Measurements from ENCODE around the gene HBD.

HBD gene

GRCh38 chr11:5234381-5234834 lies at the start of gene HBD:
HBD (minus strand) TSS chr11:5234483; CDS start chr11:5234433, 50 bp downstream.
- Histone ChIP-seq H3K9me3 (ENCODE audit: control insufficient read depth, insufficient read depth, low read depth, low read length) (no peaks in the 10 kb centered on the region), H3K36me3 (ENCODE audit: control insufficient read depth in 2 of 2, insufficient read depth in 1 of 2, low read length in 2 of 2) (no peaks in the 10 kb centered on the region), H3K4me3 (ENCODE audit: low read depth, low read length) (no peak within 1 kb of the TSS), H3K27ac (ENCODE audit: extremely low read depth, low read depth, low read length) (no peak within 1 kb of the TSS), H3K4me1 (ENCODE audit: control insufficient read depth, insufficient read depth, low read length) (no peaks in the 10 kb centered on the region)
- ChIA-PET CTCF (no interaction called here), POLR2A (no interaction called here)
- no peak for TF ChIP-seq ZNF580 (tag by site-specific recombination; IDR thresholded peaks at IDR 0.05)
- no peak for TF ChIP-seq REST (tag by site-specific recombination; IDR thresholded peaks at IDR 0.05)
- TF ChIP-seq KLF17 (tag by site-specific recombination; IDR thresholded peaks at IDR 0.05), result no peak
- no peak for TF ChIP-seq ZNF670 (tag by site-specific recombination; IDR thresholded peaks at IDR 0.05; ENCODE audit: low read depth)
- no peak for TF ChIP-seq MYNN (tag by site-specific recombination; IDR thresholded peaks at IDR 0.05; ENCODE audit: borderline replicate concordance)
- TF ChIP-seq ZNF654 (tag by site-specific recombination; IDR thresholded peaks at IDR 0.05; ENCODE audit: low read depth), result no peak
- no peak for TF ChIP-seq ZFP41 (tag by site-specific recombination; IDR thresholded peaks at IDR 0.05; ENCODE audit: borderline replicate concordance)
- no peak for TF ChIP-seq ZNF16 (tag by site-specific recombination; IDR thresholded peaks at IDR 0.05; ENCODE audit: low read depth)
- TF ChIP-seq ATF2 (tag by site-specific recombination; IDR thresholded peaks at IDR 0.05; ENCODE audit: low read depth), result no peak
- no peak for TF ChIP-seq FEZF1 (tag by site-specific recombination; IDR thresholded peaks at IDR 0.05)

- CTCF ChIA-PET, result no interaction called here
- Histone ChIP-seq H3K36me3 (ENCODE audit: control insufficient read depth in 2 of 2, insufficient read depth in 1 of 2, low read length in 2 of 2) (no peaks in the 10 kb centered on the region), H3K9me3 (ENCODE audit: control insufficient read depth, insufficient read depth, low read depth, low read length) (no peaks in the 10 kb centered on the region), H3K27ac (ENCODE audit: extremely low read depth, low read depth, low read length) (no peak overlapping the region), H3K4me3 (ENCODE audit: low read depth, low read length) (no peak overlapping the region), H3K4me1 (ENCODE audit: control insufficient read depth, insufficient read depth, low read length) (no peaks in the 10 kb centered on the region)
- POLR2A ChIA-PET, result no interaction called here
- TF ChIP-seq SP3 (tag by site-specific recombination; IDR thresholded peaks at IDR 0.05) (no peak), ZNF48 (tag by site-specific recombination; IDR thresholded peaks at IDR 0.05) (no peak), ZNF398 (tag by site-specific recombination; IDR thresholded peaks at IDR 0.05) (no peak), ZNF175 (tag by site-specific recombination; IDR thresholded peaks at IDR 0.05) (no peak), ZNF449 (tag by site-specific recombination; IDR thresholded peaks at IDR 0.05) (no peak), ZNF521 (tag by site-specific recombination; IDR thresholded peaks at IDR 0.05) (no peak), KLF10 (tag by site-specific recombination; IDR thresholded peaks at IDR 0.05) (no peak), ZNF114 (tag by site-specific recombination; IDR thresholded peaks at IDR 0.05) (no peak), YY2 (tag by site-specific recombination; IDR thresholded peaks at IDR 0.05) (no peak), MEIS1 (CRISPR knock-in tag; IDR thresholded peaks at IDR 0.05; ENCODE audit: borderline replicate concordance) (no peak), GLIS1 (tag by site-specific recombination; IDR thresholded peaks at IDR 0.05) (no peak), ZNF184 (tag by site-specific recombination; IDR thresholded peaks at IDR 0.05) (no peak), ZNF169 (tag by site-specific recombination; IDR thresholded peaks at IDR 0.05) (no peak), GLI4 (tag by site-specific recombination; IDR thresholded peaks at IDR 0.05) (no peak), IKZF3 (tag by site-specific recombination; IDR thresholded peaks at IDR 0.05) (no peak)
Measured at GRCh38 chr11:5283882-5284281, 49.6 kb upstream of the HBD start.

All from HEK293 (cell line).